SJSA1 (cell line): Measurements from ENCODE around the gene CELSR1. TPM values are rescaled to one million over a fixed set of nuclear protein-coding genes. Genes with fewer than 3 reads are reported as not detected.
A peak's percentile ranks its signal among the peaks of the same experiment; 100 is the strongest.

Source experiments
- DNase-seq, 2 experiments: peaks; one replicate each; pipeline ENCODE4 v3.0.0-alpha.2; 2015 to 2020; ENCODE audit warnings: low spot score in 2 of 2, low read depth in 1 of 2
- H3K27ac ChIP-seq: fragments of 250-450 bp; sonication (Bioruptor Pico); 2 replicates; pipeline ENCODE4 v1.5.1; 2020; ENCODE audit warnings: mild to moderate bottlenecking, moderate library complexity
- H3K27me3 ChIP-seq: fragments of 250-450 bp; sonication (Bioruptor Pico); replicated peaks from 2 replicates; pipeline ENCODE4 v1.5.1; 2020; ENCODE audit warnings: mild to moderate bottlenecking, moderate library complexity
- H3K36me3 ChIP-seq: fragments of 250-450 bp; sonication (Bioruptor Pico); 2 replicates; pipeline ENCODE4 v1.5.1; 2020; ENCODE audit warnings: mild to moderate bottlenecking
- H3K4me1 ChIP-seq: fragments of 250-450 bp; sonication (Bioruptor Pico); replicated peaks from 2 replicates; pipeline ENCODE4 v1.6.1; 2021; ENCODE audit warnings: mild to moderate bottlenecking
- H3K4me3 ChIP-seq: fragments of 250-450 bp; sonication (Bioruptor Pico); 2 replicates; pipeline ENCODE4 v1.5.1; 2020; ENCODE audit warnings: mild to moderate bottlenecking
- H3K9me3 ChIP-seq: fragments of 250-450 bp; sonication (Bioruptor Pico); replicated peaks from 2 replicates; pipeline ENCODE4 v1.5.1; 2020; ENCODE audit warnings: mild to moderate bottlenecking
- total RNA-seq: library from RNA; depleted of rRNA; stranded (reverse); fragments of >200 nt; shearing (Covaris generic); gene quantifications from 2 replicates; pipeline ENCODE4 v1.2.3, GENCODE V29; 2014

The CELSR1 gene
- total RNA-seq, 1 experiment from 2014 or later = 1.1 TPM

GRCh38 chr22:46379066-46379930 is 158.1 kb downstream of the CELSR1 start:
- H3K4me1 ChIP-seq = peaks cover 8% of the 10 kb centered on the region
- H3K27me3 ChIP-seq = no peaks in the 10 kb centered on the region
- H3K4me3 ChIP-seq = no peak overlapping the region
- H3K36me3 ChIP-seq = no peaks in the 10 kb centered on the region
- no peak overlapping the region for H3K27ac ChIP-seq
- peaks cover 16% of the 10 kb centered on the region for H3K9me3 ChIP-seq
- no peak for DNase-seq

GRCh38 chr22:46378426-46379065 is 158.9 kb downstream of the CELSR1 start:
- Histone ChIP-seq H3K27ac (no peak overlapping the region), H3K4me3 (no peak overlapping the region), H3K36me3 (no peaks in the 10 kb centered on the region), H3K27me3 (no peaks in the 10 kb centered on the region), H3K4me1 (peaks cover 8% of the 10 kb centered on the region), H3K9me3 (peaks cover 16% of the 10 kb centered on the region)
- DNase-seq = no peak

- Histone ChIP-seq H3K27ac (no peak overlapping the region), H3K27me3 (no peaks in the 10 kb centered on the region), H3K9me3 (peaks cover 16% of the 10 kb centered on the region), H3K36me3 (no peaks in the 10 kb centered on the region), H3K4me3 (no peak overlapping the region), H3K4me1 (peaks cover 8% of the 10 kb centered on the region)
- peak in 1 of 2 experiments; percentile 37 for DNase-seq
Measured at GRCh38 chr22:46377525-46378425, 159.6 kb downstream of the CELSR1 start.

GRCh38 chr22:46376908-46377524 is 160.4 kb downstream of the CELSR1 start:
- Histone ChIP-seq H3K27me3 (no peaks in the 10 kb centered on the region), H3K9me3 (peaks cover 16% of the 10 kb centered on the region), H3K36me3 (no peaks in the 10 kb centered on the region), H3K4me1 (peaks cover 8% of the 10 kb centered on the region), H3K27ac (no peak overlapping the region), H3K4me3 (no peak overlapping the region)
- no peak for DNase-seq

- Histone ChIP-seq H3K4me3 (no peak overlapping the region), H3K27ac (no peak overlapping the region), H3K36me3 (no peaks in the 10 kb centered on the region), H3K27me3 (no peaks in the 10 kb centered on the region), H3K4me1 (peaks cover 8% of the 10 kb centered on the region), H3K9me3 (peaks cover 16% of the 10 kb centered on the region)
- DNase-seq = no peak
Measured at GRCh38 chr22:46376111-46376510, 161.3 kb downstream of the CELSR1 start.

GRCh38 chr22:46374663-46375474 is 162.6 kb downstream of the CELSR1 start:
- Histone ChIP-seq H3K4me3 (no peak overlapping the region), H3K9me3 (peaks cover 16% of the 10 kb centered on the region), H3K27me3 (no peaks in the 10 kb centered on the region), H3K27ac (no peak overlapping the region), H3K4me1 (peaks cover 8% of the 10 kb centered on the region), H3K36me3 (no peaks in the 10 kb centered on the region)
- DNase-seq = no peak

GRCh38 chr22:46373921-46374662 is 163.3 kb downstream of the CELSR1 start:
- H3K27me3 ChIP-seq = no peaks in the 10 kb centered on the region
- H3K9me3 ChIP-seq = peaks cover 16% of the 10 kb centered on the region
- H3K4me1 ChIP-seq = peaks cover 8% of the 10 kb centered on the region
- DNase-seq = no peak
- H3K4me3 ChIP-seq = no peak overlapping the region
- H3K27ac ChIP-seq = no peak overlapping the region
- no peaks in the 10 kb centered on the region for H3K36me3 ChIP-seq

GRCh38 chr22:46373159-46373558 is 164.3 kb downstream of the CELSR1 start:
- Histone ChIP-seq H3K27me3 (no peaks in the 10 kb centered on the region), H3K36me3 (no peaks in the 10 kb centered on the region), H3K4me3 (no peak overlapping the region), H3K9me3 (peaks cover 16% of the 10 kb centered on the region), H3K27ac (no peak overlapping the region), H3K4me1 (peaks cover 8% of the 10 kb centered on the region)
- DNase-seq = no peak

GRCh38 chr22:46372686-46373085 is 164.7 kb downstream of the CELSR1 start:
- Histone ChIP-seq H3K36me3 (no peaks in the 10 kb centered on the region), H3K9me3 (peaks cover 16% of the 10 kb centered on the region), H3K27ac (no peak overlapping the region), H3K27me3 (no peaks in the 10 kb centered on the region), H3K4me1 (peaks cover 4% of the 10 kb centered on the region), H3K4me3 (no peak overlapping the region)
- no peak for DNase-seq

- H3K4me1 ChIP-seq = no peaks in the 10 kb centered on the region
- DNase-seq = no peak
- no peaks in the 10 kb centered on the region for H3K27me3 ChIP-seq
- no peak overlapping the region for H3K4me3 ChIP-seq
- H3K9me3 ChIP-seq = peaks cover 16% of the 10 kb centered on the region
- no peaks in the 10 kb centered on the region for H3K36me3 ChIP-seq
- H3K27ac ChIP-seq = no peak overlapping the region
Measured at GRCh38 chr22:46371623-46372226, 165.7 kb downstream of the CELSR1 start.

GRCh38 chr22:46370584-46371291 is 166.7 kb downstream of the CELSR1 start:
- no peaks in the 10 kb centered on the region for H3K4me1 ChIP-seq
- H3K36me3 ChIP-seq = no peaks in the 10 kb centered on the region
- no peaks in the 10 kb centered on the region for H3K27me3 ChIP-seq
- no peak overlapping the region for H3K27ac ChIP-seq
- peaks cover 10% of the 10 kb centered on the region for H3K9me3 ChIP-seq
- no peak for DNase-seq
- H3K4me3 ChIP-seq = no peak overlapping the region
